Activated T-cell treated with anti-CD3 and anti-CD28 coated beads, Interleukin-2, amount 50 U/mL, for 72 hours (primary cell): Measurements from ENCODE around the gene SGMS2. TPM values are rescaled to one million over a fixed set of nuclear protein-coding genes. Genes with fewer than 3 reads are reported as not detected.
A peak's percentile ranks its signal among the peaks of the same experiment; 100 is the strongest.
"Not testable (repeated sequence)": the region's sequence is repeated elsewhere in the genome, so short reads cannot be mapped to it uniquely, and the experiment has no call there.

Experiments
- ATAC-seq, 2 donors: fragments of 150-1000 bp; cut with Tn5 transposase; replicated peaks in 1 of 2; 2 replicates each; pipeline ENCODE4 v1.10.0; 2021; ENCODE audit warnings: moderate library complexity in 2 of 2, mild to moderate bottlenecking in 1 of 2
- DNase-seq, 2 donors: peaks; one replicate each; pipeline ENCODE4 v3.0.0; 2021 to 2022; ENCODE audit warnings: mixed read lengths in 1 of 2
- H3K27ac Mint-ChIP-seq: one replicate; pipeline ENCODE4 v1.8.0; 2022; ENCODE audit warnings: mild to moderate bottlenecking, moderate library complexity, mixed read lengths
- H3K27me3 Mint-ChIP-seq: one replicate; pipeline ENCODE4 v1.8.0; 2022; ENCODE audit warnings: low read depth, mixed read lengths
- H3K36me3 Mint-ChIP-seq, 2 donors: one replicate each; pipeline ENCODE4 v1.8.0; 2022; ENCODE audit warnings: mixed read lengths in 2 of 2, mild to moderate bottlenecking in 1 of 2; ENCODE audit not compliant: insufficient read depth in 2 of 2
- H3K4me1 Mint-ChIP-seq: one replicate; pipeline ENCODE4 v1.8.0; 2022; ENCODE audit warnings: low read depth, mixed read lengths
- H3K4me3 Mint-ChIP-seq, 2 donors: one replicate each; pipeline ENCODE4 v1.8.0; 2022; ENCODE audit warnings: mild to moderate bottlenecking in 2 of 2, mixed read lengths in 2 of 2, moderate library complexity in 2 of 2
- H3K9me3 Mint-ChIP-seq, 2 donors: one replicate each; pipeline ENCODE4 v1.8.0; 2022; ENCODE audit warnings: mixed read lengths in 2 of 2
- total RNA-seq, 2 donors: library from RNA; stranded (reverse); gene quantifications; one replicate each; pipeline ENCODE4 v1.2.3, GENCODE V29; 2022

Gene SGMS2
- total RNA-seq, 2 donors from 2014 or later = 0.22 to 0.42 TPM

DNA sequence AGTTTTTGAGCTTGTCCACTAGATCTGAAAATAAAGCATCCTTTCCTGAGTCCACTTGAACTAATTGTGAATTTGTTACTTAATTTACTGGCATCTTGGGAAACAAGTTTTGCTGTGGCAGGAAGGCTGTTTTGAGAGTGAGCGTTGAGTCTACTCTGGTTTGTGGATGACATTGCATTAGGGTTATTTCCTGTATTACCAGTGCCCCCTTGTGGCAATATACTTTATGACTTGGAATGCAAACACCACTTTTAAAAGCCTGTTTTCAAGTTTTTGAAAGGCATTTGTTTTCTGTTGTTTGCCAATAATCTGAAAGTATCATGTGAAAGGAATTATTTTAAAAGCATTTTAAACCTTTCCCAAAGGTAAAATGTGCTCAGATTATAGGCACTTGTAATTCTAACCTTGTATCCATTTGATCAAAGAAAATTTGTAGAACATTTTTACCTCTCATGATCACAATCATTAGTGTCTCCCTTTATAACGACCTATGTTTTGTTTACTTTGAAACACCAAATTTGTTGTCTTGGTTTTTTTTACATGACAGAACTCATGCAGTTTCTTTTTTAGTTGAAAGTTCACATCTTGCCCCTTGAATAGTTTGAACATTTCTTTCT, 88.7 kb downstream of the SGMS2 start:
- H3K4me1 Mint-ChIP-seq = no peaks in the 10 kb centered on the region
- DNase-seq = peak; percentile 29 to 55

DNA sequence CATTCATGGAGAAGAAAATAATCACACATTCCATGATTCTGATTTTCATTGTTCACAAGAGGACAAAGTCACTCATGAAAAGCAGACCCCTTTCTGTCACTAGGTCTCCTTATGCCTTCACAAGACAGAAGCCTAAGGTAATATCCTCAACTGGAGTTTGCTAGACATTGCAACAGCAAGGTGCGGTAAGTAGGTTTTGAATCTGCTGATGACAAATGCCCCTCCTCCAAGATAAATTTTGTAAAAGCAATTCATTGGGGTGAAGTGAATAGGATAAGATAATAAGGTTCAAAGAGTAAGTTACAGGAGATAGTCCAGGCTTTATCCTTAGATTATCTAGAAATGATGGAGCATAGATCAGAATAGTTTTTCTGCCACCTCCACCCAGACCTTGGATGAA, 90.5 kb downstream of the SGMS2 start:
- ATAC-seq = no peak
- peaks cover 16% of the 10 kb centered on the region for H3K27me3 Mint-ChIP-seq

More for the DNA sequence above, 88.7 kb downstream of the SGMS2 start:
- H3K9me3 Mint-ChIP-seq = no peaks in the 10 kb centered on the region
- no peaks in the 10 kb centered on the region for H3K27me3 Mint-ChIP-seq
- H3K4me3 Mint-ChIP-seq = no peak overlapping the region
- peak; percentile 60 to 65 for ATAC-seq
- no peaks in the 10 kb centered on the region for H3K36me3 Mint-ChIP-seq
- H3K27ac Mint-ChIP-seq = no peak overlapping the region

GRCh38 chr4:107916623-107917022, 91.9 kb downstream of the SGMS2 start:
- no peak overlapping the region for H3K27ac Mint-ChIP-seq
- H3K4me1 Mint-ChIP-seq = no peaks in the 10 kb centered on the region
- H3K27me3 Mint-ChIP-seq = peaks cover 22% of the 10 kb centered on the region
- ATAC-seq = no peak
- no peak for DNase-seq
- H3K9me3 Mint-ChIP-seq = peaks cover 4 to 6% of the 10 kb centered on the region in 2 donors
- H3K36me3 Mint-ChIP-seq = peaks cover 5 to 9% of the 10 kb centered on the region in 2 donors
- no peak overlapping the region for H3K4me3 Mint-ChIP-seq

More for the DNA sequence above, 90.5 kb downstream of the SGMS2 start:
- DNase-seq = no peak
- Mint-ChIP-seq H3K9me3 (peaks cover 4 to 6% of the 10 kb centered on the region in 2 donors), H3K27ac (no peak overlapping the region), H3K4me1 (no peaks in the 10 kb centered on the region), H3K36me3 (peaks cover 5 to 9% of the 10 kb centered on the region in 2 donors), H3K4me3 (no peak overlapping the region)

GRCh38 chr4:107917500-107917899, 92.8 kb downstream of the SGMS2 start:
- H3K27me3 Mint-ChIP-seq = peaks cover 22% of the 10 kb centered on the region
- DNase-seq (no peak), ATAC-seq (no peak)
- no peak overlapping the region for H3K4me3 Mint-ChIP-seq
- H3K4me1 Mint-ChIP-seq = no peaks in the 10 kb centered on the region
- H3K27ac Mint-ChIP-seq = no peak overlapping the region
- peaks cover 4 to 6% of the 10 kb centered on the region in 2 donors for H3K9me3 Mint-ChIP-seq
- peaks cover 5 to 9% of the 10 kb centered on the region in 2 donors for H3K36me3 Mint-ChIP-seq

DNA sequence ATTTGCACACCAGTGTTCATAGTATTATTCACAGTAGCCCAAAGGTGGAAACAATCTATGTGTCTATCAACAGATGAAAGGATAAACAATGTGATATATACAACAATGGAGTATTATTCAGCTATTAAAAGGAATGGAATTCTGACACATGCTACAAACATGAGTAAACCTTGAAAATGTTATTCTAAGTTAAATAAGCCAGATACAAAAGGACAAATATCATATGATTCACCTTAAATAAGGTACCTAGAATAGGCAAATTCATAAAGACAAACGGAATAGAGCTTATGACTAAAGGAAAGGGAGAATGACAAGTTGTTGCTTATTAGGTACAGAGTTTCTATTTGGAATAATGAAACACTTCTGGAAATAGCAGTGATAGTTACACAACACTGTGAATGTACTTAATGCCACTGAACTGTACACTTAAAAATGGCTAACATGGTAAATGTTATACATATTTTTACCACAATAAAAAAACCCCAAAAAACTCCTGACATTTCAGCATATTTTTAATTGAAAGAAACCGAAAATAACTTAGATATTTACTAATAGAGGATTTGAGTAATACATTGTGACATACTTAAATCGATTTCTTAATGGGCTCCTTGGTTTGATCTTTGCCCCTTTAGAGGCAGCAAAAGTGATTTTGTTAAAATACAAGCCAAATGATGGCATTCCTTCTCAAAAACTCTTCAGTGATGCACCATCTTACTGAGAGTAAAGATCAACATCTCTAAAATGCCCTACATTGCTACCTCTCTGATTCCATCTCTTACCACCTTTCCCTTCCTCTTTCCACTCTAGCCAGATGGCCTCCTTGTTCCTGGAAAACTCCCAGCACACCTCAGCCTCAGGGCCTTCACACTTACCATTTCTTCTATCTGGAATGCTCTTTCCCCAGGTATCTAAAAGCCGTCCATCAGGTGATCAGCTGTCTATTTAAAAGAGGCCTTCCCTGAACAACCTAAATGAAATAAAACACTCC, 98.0 kb downstream of the SGMS2 start:
- no peak for ATAC-seq
- Mint-ChIP-seq H3K4me3 (no peak overlapping the region), H3K36me3 (peaks cover 5 to 9% of the 10 kb centered on the region in 2 donors), H3K27me3 (peaks cover 22% of the 10 kb centered on the region), H3K9me3 (peaks cover 4 to 6% of the 10 kb centered on the region in 2 donors), H3K27ac (no peak overlapping the region), H3K4me1 (no peaks in the 10 kb centered on the region)
- DNase-seq = no peak

DNA sequence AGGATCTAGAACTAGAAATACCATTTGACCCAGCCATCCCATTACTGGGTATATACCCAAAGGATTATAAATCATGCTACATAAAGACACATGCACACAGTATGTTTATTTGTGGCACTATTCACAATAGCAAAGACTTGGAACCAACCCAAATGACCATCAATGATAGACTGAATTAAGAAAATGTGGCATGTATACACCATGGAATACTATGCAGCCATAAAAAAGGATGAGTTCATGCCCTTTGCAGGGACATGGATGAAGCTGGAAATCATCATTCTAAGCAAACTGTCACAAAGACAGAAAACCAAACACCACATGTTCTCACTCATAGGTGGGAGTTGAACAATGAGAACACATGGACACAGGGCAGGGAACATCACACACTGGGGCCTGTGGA, 101.0 kb downstream of the SGMS2 start:
- not testable (repeated sequence) for H3K9me3 Mint-ChIP-seq, H3K27ac Mint-ChIP-seq, H3K36me3 Mint-ChIP-seq, DNase-seq, ATAC-seq, H3K4me3 Mint-ChIP-seq
- H3K27me3 Mint-ChIP-seq = peaks cover 13% of the 10 kb centered on the region
- H3K4me1 Mint-ChIP-seq = peaks cover 12% of the 10 kb centered on the region

- H3K9me3 Mint-ChIP-seq, H3K27ac Mint-ChIP-seq, H3K4me3 Mint-ChIP-seq, DNase-seq, H3K27me3 Mint-ChIP-seq, ATAC-seq, H3K36me3 Mint-ChIP-seq: not testable (repeated sequence)
- H3K4me1 Mint-ChIP-seq = peaks cover 17% of the 10 kb centered on the region
These were observed 102.1 kb downstream of the SGMS2 start for GRCh38 chr4:107926875-107927274.

GRCh38 chr4:107930821-107931774, 106.4 kb downstream of the SGMS2 start, which contains the start of gene CYP2U1:
TSS of gene CYP2U1 (plus strand) at chr4:107931549. CDS start at chr4:107931644, 95 bp downstream.
- H3K27me3 Mint-ChIP-seq = peaks cover 6% of the 10 kb centered on the region
- peak within 1 kb of the TSS; percentile 64 for H3K27ac Mint-ChIP-seq
- DNase-seq (peak; percentile 80 to 87), ATAC-seq (peak; percentile 94)
- no peaks in the 10 kb centered on the region for H3K9me3 Mint-ChIP-seq
- peaks cover 29% of the 10 kb centered on the region for H3K4me1 Mint-ChIP-seq
- H3K36me3 Mint-ChIP-seq = peaks cover 3% of the 10 kb centered on the region in 2 donors
- peak within 1 kb of the TSS; percentile 92 to 93 for H3K4me3 Mint-ChIP-seq

GRCh38 chr4:107931775-107932321, 107.1 kb downstream of the SGMS2 start:
- H3K4me3 Mint-ChIP-seq = peak overlapping the region; percentile 87 to 93
- H3K4me1 Mint-ChIP-seq = peaks cover 32% of the 10 kb centered on the region
- DNase-seq = peak; percentile 43 to 59
- H3K9me3 Mint-ChIP-seq = no peaks in the 10 kb centered on the region
- H3K27me3 Mint-ChIP-seq = peaks cover 6% of the 10 kb centered on the region
- H3K27ac Mint-ChIP-seq = peak overlapping the region; percentile 64
- H3K36me3 Mint-ChIP-seq = peaks cover 3% of the 10 kb centered on the region in 2 donors
- ATAC-seq = peak; percentile 35 to 50

DNA sequence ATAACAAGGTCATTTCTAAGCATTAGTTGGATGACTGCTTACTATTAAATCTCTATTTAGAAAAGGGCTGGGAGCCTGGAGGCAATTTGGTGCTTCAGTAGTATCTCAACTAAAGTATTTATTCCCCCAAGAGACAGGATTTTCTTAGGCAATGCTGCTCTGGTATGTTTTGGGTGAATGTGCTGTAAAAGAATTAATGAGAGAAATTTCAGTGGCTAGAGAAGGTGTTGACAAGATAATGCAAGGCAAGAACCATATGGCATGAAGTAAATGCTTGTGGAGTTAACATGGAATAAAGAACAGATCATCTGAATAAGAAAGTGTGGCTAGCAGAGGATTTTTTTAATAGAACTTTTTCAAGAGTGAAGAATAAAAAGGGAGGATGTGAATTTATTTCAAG, 110.5 kb downstream of the SGMS2 start:
- Mint-ChIP-seq H3K36me3 (peaks cover 4 to 5% of the 10 kb centered on the region in 2 donors), H3K9me3 (no peaks in the 10 kb centered on the region), H3K27me3 (no peaks in the 10 kb centered on the region), H3K27ac (peak overlapping the region; percentile 25), H3K4me3 (no peak overlapping the region), H3K4me1 (peaks cover 36% of the 10 kb centered on the region)
- DNase-seq = no peak
- ATAC-seq = no peak

GRCh38 chr4:107937040-107937439, 112.3 kb downstream of the SGMS2 start:
- ATAC-seq (no peak), DNase-seq (no peak)
- Mint-ChIP-seq H3K36me3 (peaks cover 4 to 5% of the 10 kb centered on the region in 2 donors), H3K4me3 (peak overlapping the region in 1 of 2 donors; percentile 64), H3K9me3 (no peaks in the 10 kb centered on the region), H3K27me3 (no peaks in the 10 kb centered on the region), H3K27ac (peak overlapping the region; percentile 71), H3K4me1 (peaks cover 27% of the 10 kb centered on the region)

DNA sequence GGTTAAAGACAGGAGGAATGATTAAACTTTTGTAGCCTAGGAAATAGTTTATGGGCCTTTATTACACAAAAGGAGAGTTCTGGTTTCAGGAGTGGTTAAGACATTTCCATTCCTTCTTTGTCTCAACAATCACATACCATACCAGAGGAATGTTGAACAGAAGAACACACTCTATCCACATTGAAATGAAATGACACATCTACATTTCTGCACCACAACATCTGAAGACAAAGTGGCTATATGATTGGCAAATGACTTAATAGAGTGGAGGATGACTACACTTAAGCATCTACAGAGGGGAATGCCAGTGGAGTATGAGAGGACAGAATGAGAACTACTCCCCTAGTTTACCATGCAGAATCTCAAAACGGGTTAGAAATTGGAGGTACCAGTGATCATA, 114.6 kb downstream of the SGMS2 start:
- no peak for DNase-seq
- Mint-ChIP-seq H3K4me1 (peaks cover 15% of the 10 kb centered on the region), H3K36me3 (peaks cover 4 to 5% of the 10 kb centered on the region in 2 donors), H3K27me3 (no peaks in the 10 kb centered on the region), H3K27ac (no peak overlapping the region), H3K4me3 (no peak overlapping the region), H3K9me3 (no peaks in the 10 kb centered on the region)
- peak; percentile 74 to 90 for ATAC-seq
